GM19438 (cell line): Measurements from ENCODE around the gene RPUSD1.
"Not testable (repeated sequence)": the region's sequence is repeated elsewhere in the genome, so short reads cannot be mapped to it uniquely, and the experiment has no call there.

Experiments
- ATAC-seq: cut with Tn5 transposase; IDR thresholded peaks from one replicate; pipeline ENCODE4 v1.9.1; 2021; ENCODE audit warnings: low read depth; ENCODE audit not compliant: unreplicated experiment

The RPUSD1 gene, protein sequence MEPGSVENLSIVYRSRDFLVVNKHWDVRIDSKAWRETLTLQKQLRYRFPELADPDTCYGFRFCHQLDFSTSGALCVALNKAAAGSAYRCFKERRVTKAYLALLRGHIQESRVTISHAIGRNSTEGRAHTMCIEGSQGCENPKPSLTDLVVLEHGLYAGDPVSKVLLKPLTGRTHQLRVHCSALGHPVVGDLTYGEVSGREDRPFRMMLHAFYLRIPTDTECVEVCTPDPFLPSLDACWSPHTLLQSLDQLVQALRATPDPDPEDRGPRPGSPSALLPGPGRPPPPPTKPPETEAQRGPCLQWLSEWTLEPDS

DNA sequence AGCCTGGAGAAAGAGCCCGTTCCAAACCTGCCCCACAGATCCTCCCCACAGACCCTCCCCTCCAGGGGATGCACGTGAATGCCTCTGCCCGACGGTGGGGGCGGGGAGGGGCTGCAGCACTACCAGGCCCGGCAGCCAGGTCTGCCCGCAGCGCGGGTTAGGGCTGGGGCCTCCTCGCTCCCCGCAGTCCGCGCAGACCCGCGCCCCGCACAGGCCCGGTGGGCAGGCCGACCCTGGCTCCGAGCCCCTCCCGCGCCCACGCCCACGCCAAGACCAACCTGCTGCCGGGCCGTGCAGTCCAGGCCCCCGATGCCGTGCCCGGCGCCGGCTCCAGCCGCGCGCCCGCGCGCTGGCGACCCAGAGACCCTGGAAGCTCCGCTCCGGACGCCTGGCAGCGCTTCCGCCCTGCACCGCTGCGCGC is at the start of gene RPUSD1:
Gene RPUSD1 (minus strand): TSS at position 404 of the 421 bp plus-strand sequence. CDS start 644 bp downstream, outside the sequence.
- ATAC-seq: peak; percentile 4

DNA sequence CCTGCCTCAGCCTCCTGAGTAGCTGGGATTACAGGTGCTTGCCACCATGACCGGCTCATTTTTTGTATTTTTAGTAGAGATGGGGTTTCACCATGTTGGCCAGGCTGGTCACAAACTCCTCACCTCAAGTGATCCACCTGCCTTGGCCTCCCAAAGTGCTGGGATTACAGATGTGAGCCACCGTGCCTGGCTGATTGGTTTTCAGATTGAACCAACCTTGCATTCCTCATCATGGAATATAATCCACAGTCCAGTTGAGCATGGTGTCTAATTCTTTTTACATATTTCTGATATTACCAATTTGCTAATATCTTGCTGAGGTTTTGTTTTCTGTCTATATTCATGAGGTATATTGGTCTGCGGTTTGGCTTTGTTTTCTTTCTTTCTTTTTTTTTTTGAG is 48.6 kb upstream of the RPUSD1 start:
- ATAC-seq: not testable (repeated sequence)

DNA sequence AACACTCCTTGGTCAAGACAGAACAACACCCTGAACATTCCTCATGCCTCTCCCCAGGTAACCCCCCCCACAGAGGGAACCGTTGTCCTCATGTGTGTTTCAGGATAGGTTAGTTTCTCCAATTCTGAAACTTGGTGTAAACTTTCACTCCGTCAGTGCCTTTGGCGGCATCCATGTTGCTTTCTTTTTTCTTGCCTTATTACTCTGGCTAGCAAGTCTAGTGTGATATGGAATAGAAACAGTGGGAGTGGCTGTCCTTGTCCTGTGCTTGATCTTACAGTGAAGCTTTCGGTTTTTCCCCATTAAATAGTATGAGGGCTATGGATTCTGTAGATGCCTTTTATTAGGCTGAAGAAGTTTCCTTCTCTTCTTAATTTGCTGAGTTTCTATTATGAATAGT is 48.0 kb upstream of the RPUSD1 start:
- ATAC-seq: no peak

DNA sequence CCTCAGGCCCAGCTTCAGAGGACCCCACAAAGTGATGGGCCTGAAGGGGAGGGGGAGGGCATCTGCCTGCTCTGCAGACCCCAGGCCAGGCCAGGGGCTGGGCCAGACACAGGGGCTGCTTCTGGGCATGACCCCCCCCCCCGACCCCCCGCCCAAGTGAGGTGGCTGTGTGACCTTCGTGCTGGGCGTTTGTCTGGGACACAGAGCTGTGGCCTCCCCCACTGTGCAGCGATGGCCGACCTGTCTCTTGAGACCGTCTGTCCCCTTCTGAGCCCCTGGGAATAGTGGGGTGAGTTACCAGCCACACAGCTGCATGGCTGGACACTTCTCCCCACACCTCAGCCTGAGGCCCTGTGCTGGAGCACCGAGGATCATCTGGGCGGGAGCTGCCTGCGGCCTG is 47.2 kb upstream of the RPUSD1 start:
- ATAC-seq: no peak

DNA sequence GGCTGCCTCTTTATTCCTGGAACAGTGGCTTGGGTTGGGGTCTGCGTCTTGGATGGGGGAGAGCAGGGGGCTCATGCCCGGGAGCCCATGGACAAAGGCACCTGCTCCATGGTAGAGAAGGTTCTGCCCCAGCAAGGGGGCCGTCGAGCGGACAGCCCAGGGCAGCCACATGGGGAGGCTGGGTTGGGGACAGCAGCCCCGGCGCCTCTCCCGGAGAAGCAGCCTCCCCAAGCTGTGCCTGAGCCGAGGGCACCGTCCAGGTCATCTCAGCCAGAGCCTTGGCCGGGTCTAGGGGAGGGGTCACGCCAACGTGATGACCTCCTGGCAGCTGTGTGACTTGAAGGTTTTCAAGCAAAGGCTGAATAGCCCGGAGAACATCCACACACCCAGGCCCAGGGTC is 45.2 kb upstream of the RPUSD1 start:
- ATAC-seq: no peak

DNA sequence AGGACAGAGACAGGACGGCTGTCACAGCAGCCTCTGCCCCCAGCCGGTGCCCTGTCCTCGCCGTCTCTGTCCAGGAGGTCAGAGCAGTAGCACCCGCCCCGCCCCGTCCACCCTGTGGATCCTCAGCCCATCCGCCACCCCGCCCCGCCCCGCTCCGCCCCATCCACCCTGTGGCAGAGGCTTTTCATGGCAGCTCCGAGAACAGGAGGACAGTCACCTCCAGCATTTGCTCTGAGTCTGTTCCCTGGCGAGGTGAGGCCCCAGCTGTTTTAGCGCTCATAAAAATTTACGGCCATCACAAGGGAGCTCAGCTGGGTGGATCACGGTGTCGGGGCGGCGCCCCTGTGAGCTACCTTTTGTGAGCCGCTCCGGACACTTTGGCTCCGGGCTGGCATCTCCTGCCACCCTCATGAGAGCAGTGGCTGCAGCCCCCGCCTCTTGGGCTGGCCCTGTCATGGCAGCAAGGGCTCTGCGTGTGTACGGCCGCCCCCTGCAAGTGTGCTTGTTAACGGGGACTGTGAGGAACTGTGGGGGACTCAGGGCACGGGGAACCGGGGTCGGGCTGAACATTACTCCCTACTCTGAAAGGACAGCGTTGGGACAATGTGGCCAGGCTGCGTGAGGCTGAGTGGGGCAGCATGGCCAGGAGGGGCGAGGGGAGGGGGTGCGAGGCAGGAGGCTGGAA is 44.6 kb upstream of the RPUSD1 start:
- ATAC-seq: no peak

DNA sequence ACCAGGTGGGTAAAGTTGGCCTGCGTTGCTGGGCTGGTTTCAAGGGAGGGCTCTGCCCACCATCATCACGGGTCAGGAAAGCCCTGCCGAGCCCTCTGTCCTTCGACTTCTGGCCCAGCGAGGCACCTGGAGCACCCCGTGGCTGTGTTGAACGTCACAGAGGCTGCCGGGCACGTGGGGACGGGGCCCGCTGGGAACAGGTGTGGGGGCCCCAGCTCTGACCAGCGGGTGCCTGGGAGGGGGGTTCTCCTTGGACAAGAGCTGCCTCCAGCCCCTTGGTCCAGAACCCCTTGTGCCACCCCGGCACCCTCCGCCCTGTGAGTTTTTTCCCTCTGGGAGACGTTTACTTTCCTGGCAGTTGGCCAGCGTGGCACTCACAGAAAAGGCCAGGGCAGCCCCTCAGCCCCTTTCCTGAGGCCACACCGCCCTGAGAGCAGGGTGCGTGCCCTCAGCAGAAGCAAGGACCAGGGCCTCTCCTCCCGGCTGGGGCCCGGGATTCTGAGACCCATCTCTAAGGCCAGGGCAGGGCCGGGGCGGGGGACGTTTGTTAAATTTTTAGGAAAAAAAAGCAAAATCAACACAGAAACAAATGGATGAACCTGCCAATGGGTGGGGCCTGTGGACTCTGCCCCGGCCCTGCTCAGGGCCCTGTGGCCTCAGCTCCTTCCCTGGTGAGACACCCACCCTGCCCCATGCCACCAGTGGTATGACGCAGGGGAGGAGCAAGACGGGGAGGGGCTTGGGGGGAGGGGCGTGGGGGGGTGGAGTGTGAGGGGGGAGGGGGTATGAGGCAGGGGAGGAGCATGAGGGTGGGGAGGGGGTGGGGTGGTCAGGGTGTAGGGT is 43.6 kb upstream of the RPUSD1 start:
- ATAC-seq: no peak

DNA sequence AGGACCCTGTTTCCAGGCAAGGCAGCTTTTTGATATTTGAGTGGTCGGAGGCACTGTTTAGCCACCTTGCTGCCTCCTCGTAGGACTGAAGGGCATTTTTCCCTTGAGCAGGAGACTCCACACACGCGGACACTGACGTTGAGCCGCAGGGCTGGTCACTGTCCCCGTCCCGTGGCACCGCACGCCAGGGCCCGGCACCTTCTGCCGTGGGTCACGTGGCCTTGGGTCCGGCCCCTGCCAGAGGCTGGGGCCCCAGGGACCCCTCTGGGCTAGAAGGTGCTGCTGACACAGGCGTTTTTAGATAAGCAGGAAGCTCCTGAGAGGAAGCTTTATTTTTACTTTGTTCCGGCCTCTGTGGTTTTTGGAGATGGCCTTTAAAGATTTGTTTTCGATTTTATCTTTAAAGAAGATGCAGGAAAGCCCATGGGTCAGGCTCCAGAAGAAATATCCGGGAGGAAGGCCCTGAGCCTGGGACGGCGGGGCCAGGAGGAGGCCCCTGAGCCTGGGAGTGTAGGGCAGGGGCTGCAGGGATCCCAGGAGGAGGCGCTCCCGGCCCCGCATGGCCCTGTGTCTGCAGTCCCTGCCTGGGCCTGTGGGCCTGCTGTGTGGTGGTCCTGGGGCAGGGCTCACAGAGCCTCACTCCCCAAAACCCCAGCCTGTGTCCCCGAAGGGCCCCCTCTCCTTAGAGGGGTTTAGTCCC is 42.8 kb upstream of the RPUSD1 start:
- ATAC-seq: no peak

DNA sequence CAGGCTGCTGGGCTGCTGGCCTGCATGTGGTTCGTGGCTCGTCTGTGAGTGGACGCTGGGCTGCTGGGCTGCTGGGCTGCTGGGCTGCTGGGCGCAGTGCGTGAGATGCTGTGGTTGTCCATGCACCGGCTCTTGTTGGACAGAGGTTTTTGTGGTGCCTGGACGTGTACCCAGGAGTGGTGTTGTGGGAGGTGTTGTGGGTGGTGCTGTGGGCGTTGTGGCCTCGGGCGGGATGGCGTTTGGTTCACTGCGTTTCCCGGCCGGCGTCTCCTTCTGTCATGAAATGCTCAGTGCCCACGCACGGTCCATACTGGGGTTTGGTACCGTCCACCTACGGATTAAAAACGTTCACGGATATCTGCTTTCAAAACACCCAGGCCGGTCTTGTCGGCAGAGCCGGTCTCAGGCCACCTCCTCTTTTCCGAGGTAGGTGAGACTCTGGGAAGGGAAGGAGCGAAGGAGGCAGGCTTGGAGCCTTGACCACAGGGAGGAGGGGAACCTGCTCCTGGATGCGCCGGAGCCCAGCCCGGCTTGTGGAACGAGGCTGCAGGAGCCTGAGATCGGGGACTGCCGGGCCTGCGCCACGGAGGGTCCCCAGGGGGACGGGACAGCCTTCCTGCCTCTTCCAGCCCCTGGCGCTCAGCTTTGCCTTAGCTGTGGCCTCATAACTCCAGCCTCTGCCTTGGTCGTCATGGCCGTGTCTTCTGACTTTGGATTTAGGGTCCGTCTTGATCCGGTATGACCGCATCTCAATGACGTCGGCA is 42.1 kb upstream of the RPUSD1 start:
- no peak for ATAC-seq

DNA sequence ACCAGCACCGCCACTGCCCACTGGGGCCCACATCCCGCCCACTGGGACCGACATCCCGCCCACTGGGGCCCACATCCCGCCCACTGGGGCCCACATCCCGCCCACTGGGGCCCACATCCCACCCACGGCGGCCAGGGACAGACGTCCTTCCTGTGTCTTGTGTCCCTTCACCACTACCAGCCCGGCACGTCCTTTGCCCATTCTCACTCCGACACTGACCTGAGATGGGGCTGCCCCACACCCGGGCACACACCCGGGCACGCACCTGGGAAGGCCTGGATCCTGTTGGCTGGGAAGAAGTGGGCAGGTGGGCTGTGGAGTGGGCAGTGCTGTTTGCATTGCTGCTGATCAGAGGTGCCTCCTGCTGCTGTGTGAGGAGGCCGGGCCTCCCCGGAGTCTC is 40.7 kb upstream of the RPUSD1 start:
- no peak for ATAC-seq

DNA sequence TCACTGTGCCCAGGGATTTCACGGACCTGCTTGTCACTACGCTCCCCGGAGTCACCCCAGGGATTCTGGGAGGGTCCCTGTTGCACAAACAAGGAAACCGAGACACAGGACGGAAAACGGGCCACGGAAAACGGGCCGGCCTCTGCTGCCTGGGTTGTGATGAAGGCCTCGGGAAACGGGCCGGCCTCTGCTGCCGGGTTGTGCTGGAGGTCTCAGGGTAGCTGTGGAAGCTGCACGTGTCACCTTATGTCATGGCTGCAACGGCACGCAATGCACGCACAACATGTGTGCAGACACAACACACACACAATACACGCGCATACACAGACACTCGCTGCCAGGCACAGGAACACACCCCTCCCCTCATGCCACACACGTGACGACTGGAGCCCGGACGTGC is 39.3 kb upstream of the RPUSD1 start:
- no peak for ATAC-seq

DNA sequence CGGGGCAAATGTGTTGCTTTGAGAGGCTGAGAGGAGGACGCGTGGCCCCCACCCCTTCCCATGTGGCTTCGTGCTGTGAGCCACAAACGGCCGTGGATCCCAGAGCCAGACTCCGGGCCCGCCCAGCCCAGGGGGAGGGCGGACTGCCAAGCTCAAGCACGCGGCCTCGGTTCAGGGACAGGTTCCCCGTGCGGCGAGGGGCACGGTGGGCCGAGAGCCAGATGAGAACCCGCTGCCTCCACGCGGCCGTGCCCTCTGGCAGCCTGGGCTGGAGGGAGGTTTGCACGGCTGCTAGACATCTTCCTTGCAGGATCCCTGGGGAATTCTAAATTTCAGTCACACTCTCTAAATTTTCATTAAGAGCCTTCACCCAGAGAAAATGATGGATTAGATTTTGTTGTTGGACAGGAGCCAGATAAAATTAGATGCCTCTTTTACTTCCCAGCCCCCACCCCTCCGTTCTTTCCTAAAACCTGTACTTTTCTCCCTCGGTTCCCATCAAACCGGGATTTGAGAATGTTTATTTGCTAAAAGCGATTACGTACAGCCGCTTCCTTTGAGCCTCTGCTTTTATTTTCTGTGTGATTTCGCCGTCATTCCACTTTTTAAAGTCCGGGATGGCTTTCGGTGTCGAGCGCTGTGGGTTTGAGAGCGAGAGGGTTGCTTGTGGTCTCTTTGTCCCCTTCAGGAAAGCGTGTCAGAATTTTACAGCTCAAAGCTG is 37.3 kb upstream of the RPUSD1 start:
- ATAC-seq: no peak

DNA sequence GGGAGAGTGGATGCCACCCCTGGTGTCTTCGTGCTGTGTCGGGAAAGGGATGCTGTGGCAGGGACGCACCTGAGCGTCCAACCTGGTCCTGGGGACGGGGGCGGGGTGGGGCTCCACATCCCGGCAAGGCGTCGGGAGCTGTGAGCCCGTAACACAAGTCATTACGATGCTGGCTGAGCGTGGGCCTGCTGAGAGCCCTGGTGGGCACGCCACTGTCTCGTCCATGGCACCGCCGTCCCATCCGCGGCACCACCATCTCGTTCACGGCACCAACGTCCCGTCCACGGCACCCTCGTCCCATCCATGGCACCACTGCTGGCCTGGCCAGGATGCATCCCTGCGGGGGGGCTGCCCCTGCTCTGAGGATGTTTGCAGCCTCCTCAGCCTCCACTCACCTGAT is 36.4 kb upstream of the RPUSD1 start:
- ATAC-seq: no peak

DNA sequence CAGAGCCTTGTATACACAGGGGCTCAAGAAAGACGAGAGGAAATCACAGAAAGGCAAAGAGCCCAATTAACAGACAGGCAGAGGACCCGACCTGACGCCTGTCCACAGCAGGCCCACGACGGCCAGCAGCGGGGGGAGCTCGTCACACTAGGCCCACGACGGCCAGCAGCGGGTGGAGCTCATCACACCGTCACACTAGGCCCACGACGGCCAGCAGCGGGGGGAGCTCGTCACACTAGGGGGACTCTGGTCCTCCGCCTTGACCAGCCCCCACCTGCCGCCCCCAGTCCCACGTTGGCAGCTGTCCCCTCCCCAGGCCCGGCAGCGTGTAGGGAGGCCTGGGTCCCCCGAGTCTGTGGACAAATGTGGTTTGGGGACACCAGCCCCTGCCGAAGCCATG is 36.0 kb upstream of the RPUSD1 start:
- ATAC-seq: no peak

DNA sequence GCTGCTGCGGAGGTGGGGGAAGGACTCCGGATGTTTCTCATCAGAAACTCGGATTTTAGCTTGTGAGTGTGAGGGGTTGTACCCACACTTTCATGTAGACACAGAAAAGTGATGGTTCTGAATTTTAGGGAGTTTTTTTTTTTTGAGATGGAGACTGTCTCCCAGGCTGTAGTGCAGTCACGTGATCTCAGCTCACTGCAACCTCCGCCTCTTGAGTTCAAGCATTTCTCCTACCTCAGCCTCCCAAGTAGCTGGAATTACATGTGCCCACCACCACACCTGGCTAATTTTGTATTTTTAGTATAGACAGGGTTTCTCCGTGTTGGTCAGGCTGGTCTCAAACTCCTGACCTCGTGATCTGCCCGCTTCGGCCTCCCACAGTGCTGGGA is 34.7 kb upstream of the RPUSD1 start:
- no peak for ATAC-seq

DNA sequence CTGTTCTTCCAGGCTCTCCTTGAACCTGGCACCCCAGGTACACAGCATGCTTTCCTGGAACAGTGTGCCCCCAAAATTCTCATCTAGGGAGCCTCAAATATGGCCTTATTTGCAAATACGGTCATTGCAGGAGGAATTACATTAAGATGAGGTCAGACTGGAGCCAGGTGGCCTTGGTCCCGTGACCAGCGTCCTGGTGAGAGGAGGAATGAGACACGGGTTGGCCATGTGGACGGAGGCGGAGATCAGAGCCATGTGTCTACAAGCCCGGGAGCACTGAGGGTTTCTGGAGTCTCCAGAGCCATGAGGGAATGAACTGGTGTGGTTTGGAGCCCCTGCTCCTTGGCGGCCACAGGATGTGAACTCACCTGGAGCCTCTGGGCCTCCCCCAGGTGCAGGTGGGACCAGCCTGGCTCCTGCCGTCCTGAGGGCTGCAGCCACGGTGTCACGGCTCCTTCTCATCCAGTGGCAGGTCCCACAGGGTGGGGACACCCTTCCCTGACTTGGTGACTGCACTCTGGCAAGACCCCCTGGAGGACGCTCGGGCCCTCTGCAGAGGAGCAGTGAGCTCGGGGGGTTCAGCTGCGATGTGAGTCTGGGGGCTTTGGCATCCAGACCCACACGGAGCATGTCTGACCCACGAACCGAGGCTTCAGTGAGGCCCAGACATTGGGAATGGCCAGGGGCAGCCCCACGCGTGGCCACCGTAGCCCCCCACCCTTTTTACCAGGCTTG is 34.2 kb upstream of the RPUSD1 start:
- no peak for ATAC-seq

DNA sequence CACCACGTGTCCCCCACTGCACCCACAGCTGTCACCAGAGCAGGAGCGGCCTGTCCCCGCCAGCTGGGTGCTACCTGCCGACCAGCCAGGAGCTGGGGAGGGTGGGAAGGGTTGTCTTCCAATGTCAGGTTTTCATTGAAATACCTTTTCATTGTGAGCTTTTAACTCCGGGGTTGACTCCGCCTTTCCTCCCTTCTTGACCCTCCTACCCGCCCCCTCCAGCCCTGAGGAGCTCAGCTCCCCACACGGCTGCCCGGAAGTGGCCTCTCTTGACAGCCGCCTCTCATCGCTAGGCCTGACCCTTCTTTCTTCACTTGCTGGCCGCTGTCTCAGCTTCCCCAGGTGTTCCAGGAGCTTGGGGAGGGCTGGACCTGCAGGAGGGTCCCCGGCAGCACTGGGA is 33.6 kb upstream of the RPUSD1 start:
- no peak for ATAC-seq

DNA sequence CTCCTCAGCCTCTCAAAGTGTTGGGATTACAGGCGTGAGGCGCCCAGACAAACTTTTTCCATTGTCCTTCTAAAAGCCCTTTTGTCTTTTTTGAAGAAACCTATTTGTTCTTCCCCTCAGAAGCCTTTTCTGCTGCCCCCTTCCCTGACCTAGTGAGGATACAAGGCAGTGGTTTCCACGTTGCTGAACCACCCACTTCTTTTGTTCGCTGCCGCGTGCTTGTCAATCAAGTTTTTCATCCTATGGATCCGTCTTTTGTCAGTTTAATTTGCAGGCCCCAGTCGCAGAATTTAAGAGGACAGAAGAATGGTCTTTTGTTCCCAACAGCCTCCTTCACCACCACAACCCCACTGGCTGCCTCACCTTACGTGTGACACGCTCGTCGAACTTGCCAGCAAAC is 32.6 kb upstream of the RPUSD1 start:
- ATAC-seq: no peak

DNA sequence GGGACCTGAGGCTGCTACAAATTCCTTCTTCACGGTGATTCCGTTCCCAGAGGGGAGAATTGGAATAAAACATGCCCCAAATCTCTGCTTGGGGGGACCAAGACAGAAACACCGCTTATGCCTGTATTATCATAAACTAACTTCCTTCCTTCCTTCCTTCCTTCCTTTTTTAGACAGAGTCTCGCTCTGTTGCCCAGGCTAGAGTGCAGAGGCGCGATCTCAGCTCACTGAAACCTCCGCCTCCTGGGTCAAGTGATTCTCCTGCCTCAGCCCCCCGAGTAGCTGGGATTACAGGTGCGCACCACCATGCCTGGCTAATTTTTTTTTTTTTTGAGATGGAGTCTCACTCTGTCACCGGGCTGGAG is 31.8 kb upstream of the RPUSD1 start:
- ATAC-seq: not testable (repeated sequence)
